NCI-H345 (cell line): ENCODE measurements around the gene NRIP3.
A peak's percentile ranks its signal among the peaks of the same experiment; 100 is the strongest.
"Not testable (repeated sequence)": the region's sequence is repeated elsewhere in the genome, so short reads cannot be mapped to it uniquely, and the experiment has no call there.

ENCODE experiments used
- DNase-seq: peaks from one replicate; lab custom pipeline; 2025; lab: John Stamatoyannopoulos, UW

NRIP3 gene

GRCh38 chr11:9015677-9016076, 11.9 kb upstream of the NRIP3 start:
- DNase-seq, result peak; percentile 62

- DNase-seq, result no peak
Measured at GRCh38 chr11:9014826-9015225, 11.0 kb upstream of the NRIP3 start.

- DNase-seq, result no peak
Measured at GRCh38 chr11:9013373-9013772, 9.6 kb upstream of the NRIP3 start.

GRCh38 chr11:9009538-9009937, 5.7 kb upstream of the NRIP3 start:
- not testable (repeated sequence) for DNase-seq

GRCh38 chr11:9008661-9009060, 4.9 kb upstream of the NRIP3 start:
- no peak for DNase-seq

GRCh38 chr11:9008011-9008550, 4.3 kb upstream of the NRIP3 start:
- no peak for DNase-seq

GRCh38 chr11:9005087-9005486, 1.3 kb upstream of the NRIP3 start:
- no peak for DNase-seq

GRCh38 chr11:9004183-9004926, 554 bp upstream of the NRIP3 start:
- peak; percentile 76 for DNase-seq

GRCh38 chr11:9002920-9003572, 755 bp downstream of the NRIP3 start:
- peak; percentile 44 for DNase-seq

GRCh38 chr11:9001736-9002135, 2.1 kb downstream of the NRIP3 start:
- DNase-seq, result no peak

GRCh38 chr11:8998017-8998416, 5.8 kb downstream of the NRIP3 start:
- DNase-seq, result no peak

- DNase-seq, result no peak
Measured at GRCh38 chr11:8997451-8997850, 6.3 kb downstream of the NRIP3 start.

GRCh38 chr11:8989453-8989852, 14.3 kb downstream of the NRIP3 start:
- no peak for DNase-seq

GRCh38 chr11:8988329-8989234, 15.2 kb downstream of the NRIP3 start:
- DNase-seq, result no peak

- no peak for DNase-seq
Measured at GRCh38 chr11:8987446-8987845, 16.4 kb downstream of the NRIP3 start.

GRCh38 chr11:8986772-8987171, 17.0 kb downstream of the NRIP3 start:
- DNase-seq, result not testable (repeated sequence)

GRCh38 chr11:8985462-8985861, 18.3 kb downstream of the NRIP3 start:
- DNase-seq, result no peak

- DNase-seq, result no peak
Measured at GRCh38 chr11:8983552-8983951, 20.2 kb downstream of the NRIP3 start.

GRCh38 chr11:8980485-8980884, 23.3 kb downstream of the NRIP3 start:
- DNase-seq, result no peak

GRCh38 chr11:8979365-8979764, 24.4 kb downstream of the NRIP3 start:
- not testable (repeated sequence) for DNase-seq

- DNase-seq, result no peak
Measured at GRCh38 chr11:8973121-8973520, 30.7 kb downstream of the NRIP3 start.

- DNase-seq, result no peak
Measured at GRCh38 chr11:8971924-8972316, 31.9 kb downstream of the NRIP3 start.
